Epidermal melanocyte (primary cell): ENCODE measurements around the gene KCNA2.

Experiments
- DNase-seq: peaks from one replicate; pipeline ENCODE4 v3.0.0; 2011; ENCODE audit warnings: low spot score; ENCODE audit not compliant: insufficient read length

KCNA2 gene

GRCh38 chr1:110605901-110606656, at the start of gene KCNA2:
Gene KCNA2, minus strand, starts transcription at chr1:110606358. Its CDS starts 1,576 bp downstream, at chr1:110604782.
- no peak for DNase-seq

DNA sequence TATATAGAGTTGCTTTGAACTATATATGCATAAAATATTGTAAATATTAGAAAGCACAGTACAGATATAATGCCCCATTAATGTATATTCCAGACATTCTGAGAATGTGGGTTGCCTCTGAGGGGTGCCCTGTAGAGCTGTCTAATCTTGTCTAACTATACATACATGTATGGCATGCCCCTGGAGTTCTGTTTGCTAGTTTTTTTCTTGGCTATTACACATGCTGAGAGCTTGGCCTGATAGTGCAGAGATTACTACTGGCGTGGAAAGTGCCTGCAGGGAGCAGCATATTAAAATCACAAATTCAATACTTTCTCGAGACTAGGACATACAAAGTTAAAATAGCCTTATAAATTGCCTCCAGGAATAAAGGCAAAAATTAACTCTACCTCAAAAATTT, 44.5 kb upstream of the KCNA2 start:
- no peak for DNase-seq

- DNase-seq = no peak
Observed at GRCh38 chr1:110648417-110648816, 42.3 kb upstream of the KCNA2 start.

DNA sequence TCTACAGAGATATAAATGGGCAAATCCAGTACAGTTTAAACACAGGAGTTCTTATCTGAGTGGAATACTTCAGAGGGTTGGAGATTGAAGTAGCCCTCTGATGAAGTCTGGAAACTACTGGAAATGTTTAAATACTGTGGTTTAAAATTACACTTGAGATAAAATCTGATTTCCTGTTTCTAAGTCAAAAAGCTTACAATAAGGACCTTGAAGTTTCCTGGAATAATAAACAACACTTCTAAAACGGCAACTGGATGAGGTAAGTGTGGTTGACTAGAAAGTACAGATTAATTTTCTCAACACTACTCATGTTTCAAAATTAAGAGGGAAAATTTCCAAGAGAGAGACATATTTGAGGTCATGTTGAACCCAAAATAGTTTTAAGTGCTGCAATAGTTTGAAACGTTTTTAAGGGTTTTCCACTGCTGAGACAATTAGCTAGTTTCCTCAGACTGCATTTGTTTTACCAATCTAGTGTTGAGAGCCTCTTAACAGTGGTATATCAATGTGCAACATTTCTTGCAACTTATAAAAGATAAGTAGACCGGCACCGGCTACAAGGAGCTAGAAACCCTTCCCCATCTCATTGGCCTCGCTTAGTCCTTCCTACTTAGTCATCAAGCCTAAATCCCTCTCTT, 41.2 kb upstream of the KCNA2 start:
- DNase-seq = no peak

DNA sequence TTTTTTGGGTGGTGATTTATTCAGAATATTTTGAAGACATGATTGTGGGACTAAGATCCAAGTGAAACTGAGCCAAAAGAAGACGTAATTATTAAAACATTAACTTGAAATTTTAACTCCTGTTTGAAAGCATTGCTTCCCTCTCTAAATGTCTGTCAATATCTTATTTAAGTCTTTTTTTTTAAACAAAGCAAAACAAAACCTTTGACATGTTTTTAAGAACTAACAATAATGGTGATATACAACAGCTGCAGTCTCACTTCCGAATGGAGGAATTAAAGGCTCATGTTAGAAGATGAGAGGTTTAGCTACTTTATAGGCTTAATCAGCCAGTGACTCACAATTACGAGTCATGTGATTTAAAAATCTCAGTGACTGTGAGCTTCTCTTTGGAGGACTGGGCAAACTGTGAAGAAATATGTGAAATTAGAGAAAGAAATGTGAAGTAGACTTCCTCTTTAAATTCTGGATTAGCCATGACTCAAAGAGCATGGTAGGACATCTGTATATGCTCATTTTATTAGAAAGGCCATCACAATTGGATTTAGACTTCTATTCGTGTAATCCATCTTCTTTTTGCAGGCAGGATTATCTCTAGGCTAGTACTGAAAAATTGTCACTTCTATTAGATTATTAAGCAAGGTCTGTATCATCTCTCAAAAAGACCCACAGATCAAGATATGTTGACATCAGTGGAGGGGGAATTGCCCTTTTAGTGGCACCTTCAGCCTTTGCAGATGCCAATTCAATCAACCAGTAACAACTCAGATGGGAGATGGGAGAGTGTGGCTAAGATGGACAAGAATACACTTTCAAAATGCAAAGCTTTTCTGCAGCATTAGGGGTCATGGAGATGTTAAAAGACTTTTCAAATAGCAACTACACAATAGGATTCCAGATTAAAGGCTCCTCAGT, 39.9 kb upstream of the KCNA2 start:
- DNase-seq = no peak

DNA sequence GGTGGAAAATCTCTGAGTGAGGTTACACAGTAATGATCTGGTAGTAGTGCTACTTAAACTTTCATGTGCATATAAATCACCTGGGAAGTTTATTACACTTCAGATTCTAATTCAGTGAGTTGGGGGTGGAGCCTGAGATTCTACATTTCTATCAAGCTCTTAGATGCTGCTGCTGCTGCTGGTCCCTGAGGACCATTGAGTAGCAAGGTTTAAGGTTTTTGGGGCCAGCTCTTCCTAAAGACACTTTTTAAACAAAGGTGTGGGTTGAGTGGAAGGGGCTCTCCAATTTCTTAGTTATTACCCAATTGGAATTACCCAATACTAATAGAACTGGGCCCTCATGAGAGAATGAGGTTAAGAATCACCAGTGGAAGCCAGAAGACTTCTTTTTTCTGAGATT, 39.1 kb upstream of the KCNA2 start:
- no peak for DNase-seq

DNA sequence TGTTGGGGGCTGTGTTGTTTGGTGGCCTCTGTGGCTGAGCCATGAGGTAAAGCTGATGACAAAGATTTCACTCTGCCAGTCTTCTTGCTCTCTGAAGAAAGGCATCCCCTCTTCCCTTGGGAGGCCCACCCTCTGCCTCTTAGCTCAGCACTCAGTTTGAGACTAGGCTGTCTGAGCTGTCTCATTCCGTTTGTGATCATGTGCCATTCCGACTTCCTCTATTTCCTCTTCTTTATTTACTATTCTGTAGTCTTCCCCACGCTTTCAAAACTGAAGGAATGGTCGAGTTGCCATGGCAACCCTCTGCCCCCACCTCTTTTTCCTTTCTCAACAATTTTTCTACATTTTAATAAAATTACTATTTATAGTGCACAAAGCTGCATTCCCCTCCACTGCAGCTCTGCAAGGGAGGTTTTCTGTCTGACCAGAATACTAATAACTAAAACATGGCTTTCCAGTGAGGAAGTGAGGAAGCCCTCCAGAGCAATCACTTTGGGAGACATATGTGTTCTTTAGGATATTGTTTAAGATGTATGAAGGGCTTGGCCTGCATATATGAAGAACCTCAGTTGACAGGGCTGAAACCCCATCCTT, 37.8 kb upstream of the KCNA2 start:
- no peak for DNase-seq

DNA sequence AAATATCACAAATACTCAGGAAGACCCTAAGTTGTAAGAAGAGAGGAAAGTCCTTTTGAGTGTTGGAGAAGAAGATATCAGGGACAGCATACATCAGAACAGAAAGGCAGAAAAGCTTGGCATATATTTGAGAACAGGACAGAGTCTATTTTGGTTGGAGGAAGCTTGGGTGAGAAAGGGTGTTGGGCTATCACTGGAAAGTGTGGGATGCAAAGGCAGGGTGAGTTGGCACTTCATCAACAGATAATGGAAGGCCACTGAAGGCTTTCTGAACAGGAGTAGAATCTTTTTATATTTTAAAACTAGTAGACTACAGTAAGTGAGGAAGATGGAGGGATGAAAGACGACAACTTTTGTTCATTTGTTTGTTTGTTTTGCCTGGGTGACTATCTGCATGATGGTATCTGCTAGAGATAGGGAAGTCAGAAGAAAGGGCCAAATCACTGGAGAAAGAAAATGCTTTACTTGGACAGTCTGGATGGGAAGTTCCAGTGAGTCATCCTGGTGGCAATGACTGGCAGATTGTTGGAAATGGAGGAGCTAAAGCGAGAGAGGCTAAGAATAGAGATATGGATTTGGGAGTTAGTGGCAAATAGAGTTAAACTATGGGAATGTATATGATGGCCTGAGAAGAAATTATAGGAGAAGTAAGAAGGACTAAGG, 33.7 kb upstream of the KCNA2 start:
- no peak for DNase-seq

GRCh38 chr1:110638556-110638955, 32.4 kb upstream of the KCNA2 start:
- no peak for DNase-seq

- DNase-seq = no peak
Observed at GRCh38 chr1:110638058-110638457, 31.9 kb upstream of the KCNA2 start.

- no peak for DNase-seq
Observed at GRCh38 chr1:110637475-110637874, 31.3 kb upstream of the KCNA2 start.

- DNase-seq = no peak
Observed at GRCh38 chr1:110636149-110636935, 30.2 kb upstream of the KCNA2 start.

DNA sequence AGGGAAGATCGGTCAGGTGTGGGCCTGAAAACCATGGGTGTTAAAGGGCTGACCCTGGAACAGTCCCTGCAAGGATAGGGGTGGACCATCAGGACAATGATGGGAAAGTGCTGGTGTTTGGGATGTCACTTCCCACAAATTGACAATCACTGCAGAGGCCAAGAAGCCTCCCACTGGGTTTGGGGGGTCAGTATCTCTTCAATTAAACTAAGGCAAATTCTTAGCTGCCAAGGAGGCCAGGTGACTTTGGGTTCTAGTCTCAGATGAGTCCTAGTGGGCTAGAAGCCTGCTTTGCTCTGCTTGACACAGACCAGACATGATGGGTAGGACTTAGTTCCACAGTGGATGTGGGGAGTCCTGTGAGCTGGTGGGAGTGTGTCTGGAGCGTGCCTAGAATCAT, 29.3 kb upstream of the KCNA2 start:
- DNase-seq = no peak

DNA sequence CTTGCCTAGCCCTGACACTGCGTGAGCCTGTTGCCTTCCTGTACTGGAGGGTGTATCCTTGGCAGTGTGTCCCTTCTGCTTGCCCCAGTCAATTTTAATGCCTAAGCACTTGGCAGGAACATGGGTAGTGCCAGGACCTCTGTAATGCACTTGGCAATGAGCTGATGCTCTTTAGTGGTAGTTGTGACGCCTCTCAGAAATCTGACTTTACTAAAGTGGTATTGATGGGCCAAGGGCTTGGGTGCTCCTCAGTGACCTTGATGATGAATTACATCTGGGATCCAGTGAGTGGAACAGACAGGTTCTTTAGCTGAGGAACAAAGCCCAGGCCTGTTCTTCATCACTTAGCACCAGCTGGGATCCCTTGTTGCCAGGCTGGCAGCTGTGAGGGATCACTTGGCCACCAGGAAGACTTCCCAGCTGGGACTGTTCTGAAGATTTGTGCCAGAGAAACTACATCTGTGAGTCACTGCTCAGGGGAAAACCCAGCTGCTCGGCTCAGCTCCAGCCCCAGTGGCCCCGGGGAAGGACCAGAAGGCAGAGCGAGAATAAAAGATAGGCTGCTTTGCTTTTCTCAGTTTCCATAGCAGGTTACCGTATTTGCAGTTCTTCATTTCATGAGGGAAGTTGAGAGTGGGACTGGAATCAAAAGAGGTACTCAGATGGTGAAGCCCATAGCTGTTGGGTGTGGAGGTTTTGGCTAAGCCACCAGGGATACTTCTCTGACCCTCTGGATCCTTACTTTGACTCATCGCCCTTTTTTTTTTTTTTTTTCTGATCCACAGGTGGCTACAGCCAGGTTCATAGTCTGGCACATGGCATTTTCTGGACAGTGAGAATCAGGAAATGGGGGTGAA, 28.5 kb upstream of the KCNA2 start:
- peak; percentile 25 for DNase-seq

GRCh38 chr1:110634086-110634454, 27.9 kb upstream of the KCNA2 start:
- no peak for DNase-seq

- DNase-seq = no peak
Observed at GRCh38 chr1:110633646-110634030, 27.5 kb upstream of the KCNA2 start.

GRCh38 chr1:110631836-110632620, 25.9 kb upstream of the KCNA2 start:
- no peak for DNase-seq

GRCh38 chr1:110630839-110631663, 24.9 kb upstream of the KCNA2 start:
- DNase-seq = peak; percentile 25
